Activated gamma-delta T cell treated with Interleukin-2 at 50 U/mL for 16 hours (primary cell): ENCODE measurements around the gene DLX3.

Source experiments
- DNase-seq: peaks from one replicate; pipeline ENCODE4 v3.0.0-alpha.2; 2020

Gene DLX3

GRCh38 chr17:50023520-50023919 is 28.5 kb upstream of the DLX3 start:
- DNase-seq: no peak

- DNase-seq: no peak
Observed at GRCh38 chr17:50022463-50023130, 27.6 kb upstream of the DLX3 start.

- no peak for DNase-seq
Observed at GRCh38 chr17:50021681-50022370, 26.8 kb upstream of the DLX3 start.

GRCh38 chr17:50020841-50021599 is 26.0 kb upstream of the DLX3 start:
- DNase-seq: no peak

- no peak for DNase-seq
Observed at GRCh38 chr17:50018909-50019308, 23.9 kb upstream of the DLX3 start.

GRCh38 chr17:50015146-50015545 is 20.1 kb upstream of the DLX3 start:
- no peak for DNase-seq

- no peak for DNase-seq
Observed at GRCh38 chr17:50014471-50015088, 19.6 kb upstream of the DLX3 start.

GRCh38 chr17:50013079-50013478 is 18.1 kb upstream of the DLX3 start:
- DNase-seq: no peak

- DNase-seq: no peak
Observed at GRCh38 chr17:50009282-50009681, 14.3 kb upstream of the DLX3 start.

- no peak for DNase-seq
Observed at GRCh38 chr17:50003911-50004310, 8.9 kb upstream of the DLX3 start.

- no peak for DNase-seq
Observed at GRCh38 chr17:49998836-49999511, 4.0 kb upstream of the DLX3 start.

GRCh38 chr17:49997773-49998703 is 3.0 kb upstream of the DLX3 start:
- DNase-seq: peak; percentile 86

GRCh38 chr17:49997301-49997650 is 2.3 kb upstream of the DLX3 start:
- DNase-seq: no peak

GRCh38 chr17:49996495-49997300 is 1.7 kb upstream of the DLX3 start:
- DNase-seq: peak; percentile 67

GRCh38 chr17:49996121-49996494 is 1.1 kb upstream of the DLX3 start:
- DNase-seq: no peak

- no peak for DNase-seq
Observed at GRCh38 chr17:49994085-49995054, 654 bp downstream of the DLX3 start.

GRCh38 chr17:49993423-49994060 is 1.5 kb downstream of the DLX3 start:
- no peak for DNase-seq

GRCh38 chr17:49992933-49993422 is 2.0 kb downstream of the DLX3 start:
- DNase-seq: no peak
